ENCODE results near the gene MBNL3. TPM values are rescaled to one million over a fixed set of nuclear protein-coding genes. Genes with fewer than 3 reads are reported as not detected.
A peak's percentile ranks its signal among the peaks of the same experiment; 100 is the strongest.

The MBNL3 gene
- total RNA-seq, 1 experiment from 2014 or later, result 195 TPM

GRCh38 chrX:132480581-132481203, 8.1 kb downstream of the MBNL3 start:
- no peaks in the 10 kb centered on the region for H3K36me3 ChIP-seq (ENCODE audit: control insufficient read depth, insufficient read depth, low read length)
- POLR2A ChIA-PET, result no interaction called here
- CTCF ChIA-PET, result no interaction called here
- Mint-ChIP-seq H3K27ac (ENCODE audit: unreplicated experiment) (no peak overlapping the region), H3K9me3 (ENCODE audit: unreplicated experiment) (no peaks in the 10 kb centered on the region), H3K36me3 (ENCODE audit: insufficient read depth, unreplicated experiment) (no peaks in the 10 kb centered on the region), H3K4me3 (ENCODE audit: unreplicated experiment) (no peak overlapping the region), H3K27me3 (ENCODE audit: insufficient read depth, unreplicated experiment) (no peaks in the 10 kb centered on the region), H3K4me1 (ENCODE audit: low read depth, unreplicated experiment) (no peaks in the 10 kb centered on the region)
- H3K9me3 ChIP-seq, result no peaks in the 10 kb centered on the region
- 0 out of 2 replicates have a peak, but pooled peaks cover 5% of the 10 kb centered on the region for H3K4me1 ChIP-seq
- H3K27me3 ChIP-seq (replicated peaks; ENCODE audit: control insufficient read depth, insufficient read depth, low read length), result no peaks in the 10 kb centered on the region
- intact Hi-C loops (cut with micrococcal nuclease; ENCODE audit: unreplicated experiment), result loop anchor here (10.0 kb wide), 2 partner anchors 186 to 646 kb away; no protein-coding TSS in a partner anchor
- no peak overlapping the region for H3K4me3 ChIP-seq (ENCODE audit: low read depth, low read length)
- TF ChIP-seq CTCF (IDR thresholded peaks at IDR 0.05; ENCODE audit: insufficient read depth in 1 of 2, low read depth in 1 of 2, low read length in 1 of 2, severe bottlenecking in 1 of 2, unreplicated experiment in 1 of 2), result no peak
- DNase-seq, result no peak
- no TSS peak for BruUV-seq (replicated peaks)

- no peak overlapping the region for H3K4me3 Mint-ChIP-seq (ENCODE audit: unreplicated experiment)
- H3K27ac Mint-ChIP-seq (ENCODE audit: unreplicated experiment), result peak overlapping the region; percentile 8
- H3K4me1 Mint-ChIP-seq (ENCODE audit: low read depth, unreplicated experiment), result peaks cover 11% of the 10 kb centered on the region
- CTCF ChIA-PET, result no interaction called here
- no peaks in the 10 kb centered on the region for H3K27me3 Mint-ChIP-seq (ENCODE audit: insufficient read depth, unreplicated experiment)
- POLR2A ChIA-PET, result no interaction called here
- BruUV-seq (replicated peaks), result no TSS peak
- Histone ChIP-seq H3K4me1 (no peaks in the 10 kb centered on the region), H3K4me3 (ENCODE audit: low read depth, low read length) (no peak overlapping the region), H3K27me3 (replicated peaks; ENCODE audit: control insufficient read depth, insufficient read depth, low read length) (no peaks in the 10 kb centered on the region), H3K9me3 (no peaks in the 10 kb centered on the region), H3K36me3 (ENCODE audit: control insufficient read depth, insufficient read depth, low read length) (no peaks in the 10 kb centered on the region)
- no peaks in the 10 kb centered on the region for H3K9me3 Mint-ChIP-seq (ENCODE audit: unreplicated experiment)
- no peaks in the 10 kb centered on the region for H3K36me3 Mint-ChIP-seq (ENCODE audit: insufficient read depth, unreplicated experiment)
- no peak for DNase-seq
- intact Hi-C loops (cut with micrococcal nuclease; ENCODE audit: unreplicated experiment), result no loop called here
- TF ChIP-seq CTCF (IDR thresholded peaks at IDR 0.05; ENCODE audit: insufficient read depth in 1 of 2, low read depth in 1 of 2, low read length in 1 of 2, severe bottlenecking in 1 of 2, unreplicated experiment in 1 of 2), result no peak
Observed at GRCh38 chrX:132474544-132475248, 14.1 kb downstream of the MBNL3 start.

GRCh38 chrX:132472397-132472796, 16.4 kb downstream of the MBNL3 start:
- TF ChIP-seq CTCF (IDR thresholded peaks at IDR 0.05; ENCODE audit: insufficient read depth in 1 of 2, low read depth in 1 of 2, low read length in 1 of 2, severe bottlenecking in 1 of 2, unreplicated experiment in 1 of 2), result no peak
- intact Hi-C loops (cut with micrococcal nuclease; ENCODE audit: unreplicated experiment), result no loop called here
- CTCF ChIA-PET, result no interaction called here
- BruUV-seq (replicated peaks), result no TSS peak
- no peak for DNase-seq
- Histone ChIP-seq H3K36me3 (ENCODE audit: control insufficient read depth, insufficient read depth, low read length) (no peaks in the 10 kb centered on the region), H3K4me1 (no peaks in the 10 kb centered on the region), H3K9me3 (no peaks in the 10 kb centered on the region), H3K27me3 (replicated peaks; ENCODE audit: control insufficient read depth, insufficient read depth, low read length) (no peaks in the 10 kb centered on the region), H3K4me3 (ENCODE audit: low read depth, low read length) (no peak overlapping the region)
- Mint-ChIP-seq H3K4me1 (ENCODE audit: low read depth, unreplicated experiment) (peaks cover 11% of the 10 kb centered on the region), H3K9me3 (ENCODE audit: unreplicated experiment) (no peaks in the 10 kb centered on the region), H3K4me3 (ENCODE audit: unreplicated experiment) (no peak overlapping the region), H3K27me3 (ENCODE audit: insufficient read depth, unreplicated experiment) (no peaks in the 10 kb centered on the region), H3K27ac (ENCODE audit: unreplicated experiment) (no peak overlapping the region), H3K36me3 (ENCODE audit: insufficient read depth, unreplicated experiment) (no peaks in the 10 kb centered on the region)
- POLR2A ChIA-PET, result no interaction called here

Measured in Caco-2 (cell line).